ENCODE data around the gene PDIA5.

GRCh38 chr3:123186695-123187094 is 119.9 kb downstream of the PDIA5 start:
- TF ChIP-seq CTCF (IDR thresholded peaks at IDR 0.05) (no peak), POLR2A (IDR thresholded peaks at IDR 0.05) (no peak)

All from heart left ventricle (tissue), 13 donors.